GM12878 (cell line): Measurements from ENCODE around the gene CFAP54.

Experiments used
- CTCF ChIP-seq, 3 experiments: IDR thresholded peaks in 2 of 3; conservative IDR thresholded peaks in 1 of 3; 2 replicates each; pipeline ENCODE4 v1.5.1; 2011; ENCODE audit warnings: low read depth in 3 of 3, low read length in 3 of 3, mild to moderate bottlenecking in 3 of 3, control low read depth in 2 of 3, moderate library complexity in 2 of 3, inconsistent platforms in 1 of 3, mixed read lengths in 1 of 3; ENCODE audit not compliant: control insufficient read depth in 2 of 3, insufficient read depth in 1 of 3; ENCODE audit errors: extremely low read depth in 1 of 3
- EZH2 ChIP-seq: IDR thresholded peaks from 2 replicates; pipeline ENCODE4 v1.6.1; 2012; ENCODE audit warnings: low read depth, mild to moderate bottlenecking, control low read depth, inconsistent platforms, low read length, borderline replicate concordance; ENCODE audit not compliant: control insufficient read depth
- GATAD2B ChIP-seq: fragments of 450-650 bp; conservative IDR thresholded peaks from 2 replicates; pipeline ENCODE4 v1.6.1; 2017; ENCODE audit warnings: low read depth, mild to moderate bottlenecking, moderate library complexity
- HDAC2 ChIP-seq: fragments of 200-600 bp; sonication (generic); IDR thresholded peaks from 2 replicates; pipeline ENCODE4 v1.6.1; 2017
- JUNB ChIP-seq: IDR thresholded peaks from 2 replicates; pipeline ENCODE4 v1.6.1; 2016; ENCODE audit warnings: antibody characterized with exemption, mild to moderate bottlenecking
- KAT2A ChIP-seq: conservative IDR thresholded peaks from 2 replicates; pipeline ENCODE4 v1.6.1; 2011; ENCODE audit warnings: low read depth, low read length; ENCODE audit not compliant: control insufficient read depth
- KDM1A ChIP-seq: fragments of 200-600 bp; sonication (generic); IDR thresholded peaks from 2 replicates; pipeline ENCODE4 v1.6.1; 2016; ENCODE audit warnings: borderline replicate concordance
- MAX ChIP-seq: IDR thresholded peaks from 2 replicates; pipeline ENCODE4 v1.6.1; 2012; ENCODE audit warnings: low read depth, low read length, improper control_type of control experiment
- MLLT1 ChIP-seq: fragments of 450-650 bp; IDR thresholded peaks from 2 replicates; pipeline ENCODE4 v1.6.1; 2016; ENCODE audit warnings: mild to moderate bottlenecking
- POLR2A ChIP-seq: IDR thresholded peaks from 2 replicates; pipeline ENCODE4 v1.6.1; 2011; ENCODE audit warnings: low read depth, mild to moderate bottlenecking, low read length
- RELA ChIP-seq: fragments of 450-650 bp; IDR thresholded peaks from 2 replicates; pipeline ENCODE4 v1.8.0; 2014; ENCODE audit warnings: borderline replicate concordance; ENCODE audit not compliant: partially characterized antibody
- ZBTB33 ChIP-seq: fragments of 450-650 bp; IDR thresholded peaks from 2 replicates; pipeline ENCODE4 v1.6.1; 2017; ENCODE audit warnings: mild to moderate bottlenecking

- TF ChIP-seq GATAD2B (no peak), EZH2 (no peak), KDM1A (no peak), ZBTB33 (no peak), CTCF (IDR thresholded peaks at IDR 0.05 in 2 of 3, conservative IDR thresholded peaks at IDR 0.05 in 1 of 3; ENCODE audit: control insufficient read depth in 2 of 3, extremely low read depth in 1 of 3, insufficient read depth in 1 of 3, low read depth in 3 of 3, low read length in 3 of 3) (no peak), HDAC2 (no peak), MAX (no peak), POLR2A (no peak), KAT2A (no peak), MLLT1 (no peak), RELA (no peak), JUNB (no peak)
Measured at GRCh38 chr12:96570579-96570978, 81.2 kb downstream of the CFAP54 start.
